ENCODE data around the gene EHBP1.

Gene EHBP1

DNA sequence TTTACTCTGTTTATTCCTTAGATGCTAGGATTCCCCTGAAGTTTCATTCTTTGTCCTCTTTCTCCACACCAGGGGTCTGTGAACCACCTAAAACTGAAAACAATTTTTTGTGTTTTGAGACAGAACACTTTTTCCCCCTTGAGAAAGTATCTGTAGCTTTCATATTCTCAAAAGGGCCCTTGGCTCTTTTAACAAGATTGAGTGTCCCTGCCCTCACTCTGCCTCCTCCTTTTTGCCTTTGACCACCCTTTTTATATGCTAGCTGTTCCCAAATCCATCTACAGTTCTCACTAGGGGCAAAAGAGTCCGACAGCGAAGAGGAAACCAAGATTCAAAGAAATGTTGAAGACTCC lies 883 bp upstream of the EHBP1 start:
- no peak for TF ChIP-seq EZH2phosphoT487 (IDR thresholded peaks at IDR 0.05; ENCODE audit: borderline replicate concordance)
- TF ChIP-seq, protein P1, sequence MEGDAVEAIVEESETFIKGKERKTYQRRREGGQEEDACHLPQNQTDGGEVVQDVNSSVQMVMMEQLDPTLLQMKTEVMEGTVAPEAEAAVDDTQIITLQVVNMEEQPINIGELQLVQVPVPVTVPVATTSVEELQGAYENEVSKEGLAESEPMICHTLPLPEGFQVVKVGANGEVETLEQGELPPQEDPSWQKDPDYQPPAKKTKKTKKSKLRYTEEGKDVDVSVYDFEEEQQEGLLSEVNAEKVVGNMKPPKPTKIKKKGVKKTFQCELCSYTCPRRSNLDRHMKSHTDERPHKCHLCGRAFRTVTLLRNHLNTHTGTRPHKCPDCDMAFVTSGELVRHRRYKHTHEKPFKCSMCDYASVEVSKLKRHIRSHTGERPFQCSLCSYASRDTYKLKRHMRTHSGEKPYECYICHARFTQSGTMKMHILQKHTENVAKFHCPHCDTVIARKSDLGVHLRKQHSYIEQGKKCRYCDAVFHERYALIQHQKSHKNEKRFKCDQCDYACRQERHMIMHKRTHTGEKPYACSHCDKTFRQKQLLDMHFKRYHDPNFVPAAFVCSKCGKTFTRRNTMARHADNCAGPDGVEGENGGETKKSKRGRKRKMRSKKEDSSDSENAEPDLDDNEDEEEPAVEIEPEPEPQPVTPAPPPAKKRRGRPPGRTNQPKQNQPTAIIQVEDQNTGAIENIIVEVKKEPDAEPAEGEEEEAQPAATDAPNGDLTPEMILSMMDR (conservative IDR thresholded peaks at IDR 0.05; ENCODE audit: low read length), result no peak
- Histone ChIP-seq H3K9ac (ENCODE audit: low read depth, low read length, poor library complexity, severe bottlenecking) (peak overlapping the region; percentile 78), H4K20me1 (ENCODE audit: insufficient read depth, low read length, poor library complexity, severe bottlenecking) (no peaks in the 10 kb centered on the region), H3K79me2 (ENCODE audit: insufficient read depth, low read length) (peaks cover 34% of the 10 kb centered on the region), H3K27me3 (ENCODE audit: insufficient read depth, low read length, poor library complexity, severe bottlenecking) (no peaks in the 10 kb centered on the region), H3K9me3 (ENCODE audit: insufficient read depth, low read depth, low read length) (no peaks in the 10 kb centered on the region), H3K9me2 (replicated peaks; ENCODE audit: low read depth, low read length) (no peaks in the 10 kb centered on the region), H3F3A (ENCODE audit: low read depth) (no peaks in the 10 kb centered on the region), H3K4me1 (ENCODE audit: insufficient read depth, low read length, poor library complexity, severe bottlenecking) (peaks cover 39% of the 10 kb centered on the region), H3K4me3 (ENCODE audit: low read length, poor library complexity, severe bottlenecking) (peak overlapping the region; percentile 88), H3K4me2 (ENCODE audit: low read depth, low read length, poor library complexity, severe bottlenecking) (peak overlapping the region; percentile 94), H3K36me3 (ENCODE audit: insufficient read depth, low read length) (no peaks in the 10 kb centered on the region), H2AFZ (ENCODE audit: low read length) (peak overlapping the region; percentile 97)

DNA sequence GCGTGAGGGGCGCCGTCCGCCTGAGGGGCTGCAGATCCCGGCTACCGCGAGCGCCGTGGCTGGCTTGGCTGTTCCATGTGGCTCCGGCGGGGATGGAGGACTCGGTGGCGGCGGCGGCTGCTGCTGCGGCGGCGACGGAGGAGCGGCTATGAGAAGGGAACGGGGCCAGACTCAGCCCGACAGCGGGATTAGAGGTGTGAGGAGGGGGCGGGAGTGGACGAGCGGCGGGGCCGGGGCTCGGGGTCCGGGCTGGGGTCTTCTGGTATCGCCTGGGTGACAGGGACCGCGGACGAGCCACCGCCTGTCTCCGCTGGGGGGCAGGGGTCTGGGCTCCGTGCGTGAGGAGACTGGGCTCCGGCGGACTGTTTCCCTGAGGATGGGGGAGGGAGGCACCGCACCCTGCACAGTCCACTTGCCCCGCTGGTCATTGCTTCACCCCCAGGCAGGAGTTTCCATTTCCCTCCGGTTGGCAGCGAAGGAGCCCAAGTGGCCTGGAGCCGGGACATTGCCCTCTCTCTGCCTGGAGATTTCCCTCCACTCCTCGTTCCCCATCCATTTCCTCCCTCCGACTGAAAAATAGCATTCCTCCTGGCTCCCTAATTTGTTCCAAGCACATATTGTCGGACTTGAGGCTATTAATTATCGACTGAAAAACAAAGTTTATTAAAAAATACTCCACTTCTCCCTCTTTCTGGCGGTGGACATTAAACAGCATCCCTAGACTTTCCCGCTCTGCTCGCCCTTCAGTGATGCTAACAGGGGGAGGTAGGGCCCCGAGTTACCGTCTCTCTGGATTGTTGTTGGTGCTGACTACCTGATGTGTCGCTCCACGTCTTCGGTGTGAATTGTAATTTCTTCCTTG lies 577 bp downstream of the EHBP1 start:
- Histone ChIP-seq H3K4me1 (ENCODE audit: insufficient read depth, low read length, poor library complexity, severe bottlenecking) (peaks cover 50% of the 10 kb centered on the region), H3F3A (ENCODE audit: low read depth) (no peaks in the 10 kb centered on the region), H3K4me3 (ENCODE audit: low read length, poor library complexity, severe bottlenecking) (peak overlapping the region; percentile 88), H3K27me3 (ENCODE audit: insufficient read depth, low read length, poor library complexity, severe bottlenecking) (no peaks in the 10 kb centered on the region), H3K9me2 (replicated peaks; ENCODE audit: low read depth, low read length) (no peaks in the 10 kb centered on the region), H3K4me2 (ENCODE audit: low read depth, low read length, poor library complexity, severe bottlenecking) (peak overlapping the region; percentile 79), H3K79me2 (ENCODE audit: insufficient read depth, low read length) (peaks cover 44% of the 10 kb centered on the region), H3K9ac (ENCODE audit: low read depth, low read length, poor library complexity, severe bottlenecking) (peak overlapping the region; percentile 75), H4K20me1 (ENCODE audit: insufficient read depth, low read length, poor library complexity, severe bottlenecking) (peaks cover 9% of the 10 kb centered on the region), H3K36me3 (ENCODE audit: insufficient read depth, low read length) (no peaks in the 10 kb centered on the region), H2AFZ (ENCODE audit: low read length) (peak overlapping the region; percentile 69), H3K9me3 (ENCODE audit: insufficient read depth, low read depth, low read length) (no peaks in the 10 kb centered on the region)
- TF ChIP-seq, protein P1 (conservative IDR thresholded peaks at IDR 0.05; ENCODE audit: low read length), result peak; percentile 28
- TF ChIP-seq EZH2phosphoT487 (IDR thresholded peaks at IDR 0.05; ENCODE audit: borderline replicate concordance), result no peak

DNA sequence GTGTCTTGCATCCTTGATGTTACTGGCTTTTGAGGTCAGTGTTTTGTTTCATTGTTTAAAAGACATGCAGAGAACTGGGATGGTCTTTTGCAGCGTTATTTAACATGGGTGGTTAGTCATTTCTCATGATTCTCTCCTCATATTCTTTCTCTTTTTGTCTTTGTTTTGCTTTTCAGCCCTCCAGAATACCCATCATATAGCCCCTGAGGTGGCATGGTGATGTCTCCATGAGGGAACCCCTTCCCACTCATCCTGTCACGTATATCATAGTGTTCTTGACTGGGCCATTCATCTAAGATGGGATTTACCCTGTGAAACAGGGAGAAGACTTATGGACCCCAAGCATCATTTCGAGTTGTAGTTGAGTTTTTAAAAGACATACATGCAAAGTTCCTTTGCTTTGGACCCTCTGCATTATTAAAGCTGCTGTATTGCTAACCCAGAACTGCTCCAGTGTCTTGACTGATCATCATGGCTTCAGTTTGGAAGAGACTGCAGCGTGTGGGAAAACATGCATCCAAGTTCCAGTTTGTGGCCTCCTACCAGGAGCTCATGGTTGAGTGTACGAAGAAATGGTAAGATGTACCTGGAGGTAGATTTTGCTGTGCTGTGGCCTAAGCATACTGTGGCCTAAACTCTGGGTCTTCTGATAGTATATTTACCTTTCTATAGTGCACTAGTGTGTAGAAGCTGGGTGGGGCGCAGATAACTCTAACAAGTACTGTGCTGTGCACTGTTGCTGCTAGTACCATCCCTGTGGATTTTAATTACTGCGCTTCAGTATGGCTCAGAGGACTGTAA lies 1.4 kb downstream of the EHBP1 start:
- no peaks in the 10 kb centered on the region for H3K9me3 ChIP-seq (ENCODE audit: insufficient read depth, low read depth, low read length)
- peak overlapping the region; percentile 79 for H3K4me2 ChIP-seq (ENCODE audit: low read depth, low read length, poor library complexity, severe bottlenecking)
- no peaks in the 10 kb centered on the region for H3K9me2 ChIP-seq (replicated peaks; ENCODE audit: low read depth, low read length)
- H4K20me1 ChIP-seq (ENCODE audit: insufficient read depth, low read length, poor library complexity, severe bottlenecking), result peaks cover 9% of the 10 kb centered on the region
- H3K4me1 ChIP-seq (ENCODE audit: insufficient read depth, low read length, poor library complexity, severe bottlenecking), result peaks cover 59% of the 10 kb centered on the region
- no peaks in the 10 kb centered on the region for H3K36me3 ChIP-seq (ENCODE audit: insufficient read depth, low read length)
- H2AFZ ChIP-seq (ENCODE audit: low read length), result peak overlapping the region; percentile 69
- no peak for TF ChIP-seq EZH2phosphoT487 (IDR thresholded peaks at IDR 0.05; ENCODE audit: borderline replicate concordance)
- TF ChIP-seq, protein P1 (conservative IDR thresholded peaks at IDR 0.05; ENCODE audit: low read length), result no peak
- H3K9ac ChIP-seq (ENCODE audit: low read depth, low read length, poor library complexity, severe bottlenecking), result peak overlapping the region; percentile 75
- no peaks in the 10 kb centered on the region for H3F3A ChIP-seq (ENCODE audit: low read depth)
- peak overlapping the region; percentile 88 for H3K4me3 ChIP-seq (ENCODE audit: low read length, poor library complexity, severe bottlenecking)
- H3K79me2 ChIP-seq (ENCODE audit: insufficient read depth, low read length), result peaks cover 53% of the 10 kb centered on the region
- no peaks in the 10 kb centered on the region for H3K27me3 ChIP-seq (ENCODE audit: insufficient read depth, low read length, poor library complexity, severe bottlenecking)
